ENCODE results near the gene COL5A1. TPM values are rescaled to one million over a fixed set of nuclear protein-coding genes. Genes with fewer than 3 reads are reported as not detected.

Gene COL5A1
- polyA plus RNA-seq, 3 donors, result 0.01 TPM; not detected in 2

DNA sequence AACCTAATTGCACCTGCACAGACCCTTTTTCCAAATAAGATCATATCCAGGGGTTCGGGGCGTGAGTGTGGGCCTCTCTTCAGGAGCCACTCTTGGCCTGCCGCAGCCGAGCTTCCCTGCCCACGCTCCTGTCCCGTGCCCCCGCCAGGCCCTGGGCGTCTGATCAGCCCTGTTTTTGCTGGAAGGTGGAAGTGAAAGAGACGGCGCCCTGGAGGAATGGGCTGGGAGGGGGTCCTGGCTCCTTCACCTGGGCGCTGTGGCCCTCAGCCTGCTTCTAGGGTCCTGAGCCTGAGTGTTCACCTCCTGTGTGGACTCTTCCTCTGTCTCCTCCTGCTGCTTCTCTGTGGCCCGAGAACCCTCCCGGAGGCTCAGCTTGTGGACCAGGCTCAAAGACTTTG, 11.2 kb upstream of the COL5A1 start:
- Mint-ChIP-seq H3K4me1 (no peaks in the 10 kb centered on the region), H3K27me3 (ENCODE audit: low read depth in 3 of 3) (peaks cover 0 to 4% (median 3%) of the 10 kb centered on the region in 3 donors), H3K27ac (peak overlapping the region in 1 of 7 donors; percentile 54), H3K9me3 (no peaks in the 10 kb centered on the region), H3K4me3 (no peak overlapping the region), H3K36me3 (no peaks in the 10 kb centered on the region)
- Histone ChIP-seq H3K4me3 (replicated peaks in 1 of 3; ENCODE audit: low read depth in 2 of 3, low read length in 3 of 3) (no peak overlapping the region), H3K4me1 (ENCODE audit: control insufficient read depth in 1 of 2, insufficient read depth in 2 of 2, low read length in 2 of 2) (no peaks in the 10 kb centered on the region), H3K27ac (ENCODE audit: low read depth in 1 of 2, low read length in 2 of 2) (no peak overlapping the region), H3K27me3 (ENCODE audit: control insufficient read depth in 2 of 2, insufficient read depth in 2 of 2, low read length in 2 of 2) (no peaks in the 10 kb centered on the region), H3K36me3 (replicated peaks in 1 of 2; ENCODE audit: control insufficient read depth in 1 of 2, insufficient read depth in 2 of 2, low read length in 2 of 2) (no peaks in the 10 kb centered on the region), H3K79me2 (ENCODE audit: insufficient read depth, low read length) (no peaks in the 10 kb centered on the region), H3K9ac (ENCODE audit: insufficient read depth, low read length, poor library complexity, severe bottlenecking) (no peak overlapping the region), H3K4me2 (replicated peaks; ENCODE audit: extremely low read depth, low read length, poor library complexity, severe bottlenecking) (no peak overlapping the region), H2AFZ (ENCODE audit: insufficient read depth, low read depth, low read length, poor library complexity, severe bottlenecking) (no peak overlapping the region), H3K9me3 (replicated peaks in 1 of 2; ENCODE audit: control insufficient read depth in 1 of 2, insufficient read depth in 1 of 2, low read length in 2 of 2) (no peaks in the 10 kb centered on the region), H4K20me1 (ENCODE audit: insufficient read depth, low read length) (no peaks in the 10 kb centered on the region)
- DNase-seq, result no peak
- 79% methylated on average over 8 of the region's 13 CpGs for WGBS (ENCODE audit: insufficient coverage)
- TF ChIP-seq CTCF (IDR thresholded peaks at IDR 0.05), result no peak
- intact Hi-C loops (cut with micrococcal nuclease), result no loop called here

GRCh38 chr9:134630861-134631260, 10.7 kb upstream of the COL5A1 start:
- Histone ChIP-seq H3K4me1 (ENCODE audit: control insufficient read depth in 1 of 2, insufficient read depth in 2 of 2, low read length in 2 of 2) (no peaks in the 10 kb centered on the region), H3K36me3 (replicated peaks in 1 of 2; ENCODE audit: control insufficient read depth in 1 of 2, insufficient read depth in 2 of 2, low read length in 2 of 2) (no peaks in the 10 kb centered on the region), H3K79me2 (ENCODE audit: insufficient read depth, low read length) (no peaks in the 10 kb centered on the region), H3K27me3 (ENCODE audit: control insufficient read depth in 2 of 2, insufficient read depth in 2 of 2, low read length in 2 of 2) (no peaks in the 10 kb centered on the region), H4K20me1 (ENCODE audit: insufficient read depth, low read length) (no peaks in the 10 kb centered on the region), H3K4me2 (replicated peaks; ENCODE audit: extremely low read depth, low read length, poor library complexity, severe bottlenecking) (no peak overlapping the region), H3K27ac (ENCODE audit: low read depth in 1 of 2, low read length in 2 of 2) (no peak overlapping the region), H3K9ac (ENCODE audit: insufficient read depth, low read length, poor library complexity, severe bottlenecking) (no peak overlapping the region), H3K4me3 (replicated peaks in 1 of 3; ENCODE audit: low read depth in 2 of 3, low read length in 3 of 3) (no peak overlapping the region), H2AFZ (ENCODE audit: insufficient read depth, low read depth, low read length, poor library complexity, severe bottlenecking) (no peak overlapping the region), H3K9me3 (replicated peaks in 1 of 2; ENCODE audit: control insufficient read depth in 1 of 2, insufficient read depth in 1 of 2, low read length in 2 of 2) (no peaks in the 10 kb centered on the region)
- Mint-ChIP-seq H3K27me3 (ENCODE audit: low read depth in 3 of 3) (peaks cover 0 to 4% (median 3%) of the 10 kb centered on the region in 3 donors), H3K4me1 (no peaks in the 10 kb centered on the region), H3K27ac (no peak overlapping the region), H3K9me3 (no peaks in the 10 kb centered on the region), H3K36me3 (no peaks in the 10 kb centered on the region), H3K4me3 (no peak overlapping the region)
- intact Hi-C loops (cut with micrococcal nuclease), result no loop called here
- 89% methylated on average over 8 of the region's 8 CpGs for WGBS (ENCODE audit: insufficient coverage)
- TF ChIP-seq CTCF (IDR thresholded peaks at IDR 0.05), result no peak
- DNase-seq, result no peak

Data from CD14-positive monocyte (primary cell).